Caki2 (cell line): ENCODE measurements around the gene SLC39A5. TPM values are rescaled to one million over a fixed set of nuclear protein-coding genes. Genes with fewer than 3 reads are reported as not detected.
"Not testable (repeated sequence)": the region's sequence is repeated elsewhere in the genome, so short reads cannot be mapped to it uniquely, and the experiment has no call there.

Experiments
- DNase-seq: peaks from one replicate; pipeline ENCODE4 v3.0.0-alpha.2; 2015; ENCODE audit warnings: low read depth
- in situ Hi-C: cut with HindIII; loops from 2 replicates; pipeline ENCODE4 v1.10.0; 2016; ENCODE audit warnings: low sequenced_read_pairs, low pct_unique_long_range_greater_than_20kb, mixed read lengths
- total RNA-seq: library from RNA; depleted of rRNA; stranded (reverse); fragments of >200 nt; shearing (Covaris generic); gene quantifications from 2 replicates; pipeline ENCODE4 v1.2.3, GENCODE V29; 2014; ENCODE audit warnings: low replicate concordance

The SLC39A5 gene
- total RNA-seq, 1 experiment from 2014 or later, result not detected

- peak; percentile 94 for DNase-seq
- in situ Hi-C loops, result no loop called here
These were observed 31.8 kb downstream of the SLC39A5 start for GRCh38 chr12:56261503-56262232.

GRCh38 chr12:56262955-56263354 is 33.1 kb downstream of the SLC39A5 start:
- in situ Hi-C loops, DNase-seq: not testable (repeated sequence)

- not testable (repeated sequence) for DNase-seq
These were observed 36.3 kb downstream of the SLC39A5 start for GRCh38 chr12:56266068-56266692.

GRCh38 chr12:56266693-56267442 is 37.0 kb downstream of the SLC39A5 start, which contains the start of gene COQ10A:
TSS of gene COQ10A (plus strand) at chr12:56266942. CDS start at chr12:56267119, 177 bp downstream.
- peak; percentile 95 for DNase-seq
- in situ Hi-C loops, result no loop called here

More at GRCh38 chr12:56266068-56266692, 36.3 kb downstream of the SLC39A5 start:
- in situ Hi-C loops, result not testable (repeated sequence)

GRCh38 chr12:56267443-56268071 is 37.7 kb downstream of the SLC39A5 start:
- no peak for DNase-seq
- in situ Hi-C loops, result no loop called here

GRCh38 chr12:56271031-56271430 is 41.2 kb downstream of the SLC39A5 start:
- in situ Hi-C loops, result no loop called here
- DNase-seq, result peak; percentile 43

GRCh38 chr12:56272468-56272867 is 42.6 kb downstream of the SLC39A5 start:
- in situ Hi-C loops, DNase-seq: not testable (repeated sequence)

- no peak for DNase-seq
- in situ Hi-C loops, result no loop called here
These were observed 44.4 kb downstream of the SLC39A5 start for GRCh38 chr12:56274299-56274698.

GRCh38 chr12:56278905-56279304 is 49.1 kb downstream of the SLC39A5 start:
- in situ Hi-C loops, result no loop called here
- no peak for DNase-seq

- in situ Hi-C loops, result no loop called here
- no peak for DNase-seq
These were observed 51.0 kb downstream of the SLC39A5 start for GRCh38 chr12:56280849-56281248.

GRCh38 chr12:56282030-56282429 is 52.2 kb downstream of the SLC39A5 start:
- in situ Hi-C loops, result no loop called here
- no peak for DNase-seq

GRCh38 chr12:56282579-56282978 is 52.7 kb downstream of the SLC39A5 start:
- DNase-seq, result no peak
- in situ Hi-C loops, result no loop called here

GRCh38 chr12:56284263-56284662 is 54.4 kb downstream of the SLC39A5 start:
- in situ Hi-C loops, DNase-seq: not testable (repeated sequence)

GRCh38 chr12:56286044-56286830 is 56.4 kb downstream of the SLC39A5 start:
- in situ Hi-C loops, result no loop called here
- peak; percentile 22 for DNase-seq
